GM23248 (cell line): Measurements from ENCODE around the gene LCORL. TPM values are rescaled to one million over a fixed set of nuclear protein-coding genes. Genes with fewer than 3 reads are reported as not detected.
"Not testable (repeated sequence)": the region's sequence is repeated elsewhere in the genome, so short reads cannot be mapped to it uniquely, and the experiment has no call there.

ENCODE experiments used
- DNase-seq: peaks from one replicate; pipeline ENCODE4 v3.0.0-alpha.2; 2015
- H2AFZ ChIP-seq: fragments of 200-600 bp; sonication (generic); 2 replicates; pipeline ENCODE4 v1.6.1; 2016; ENCODE audit warnings: antibody characterized with exemption
- H3F3A ChIP-seq: fragments of 200-600 bp; sonication (generic); 2 replicates; pipeline ENCODE4 v1.6.1; 2016; ENCODE audit warnings: mild to moderate bottlenecking, antibody characterized with exemption, mixed run types; ENCODE audit not compliant: insufficient read depth
- H3K27ac ChIP-seq: fragments of 200-600 bp; sonication (generic); 2 replicates; pipeline ENCODE4 v1.5.1; 2016; ENCODE audit warnings: mild to moderate bottlenecking
- H3K27me3 ChIP-seq: fragments of 200-600 bp; sonication (generic); replicated peaks from 2 replicates; pipeline ENCODE4 v1.6.1; 2016; ENCODE audit warnings: mild to moderate bottlenecking; ENCODE audit not compliant: insufficient read depth
- H3K36me3 ChIP-seq: fragments of 200-600 bp; sonication (generic); 2 replicates; pipeline ENCODE4 v1.6.1; 2016; ENCODE audit warnings: low read depth, mild to moderate bottlenecking
- H3K4me1 ChIP-seq: fragments of 200-600 bp; sonication (generic); 2 replicates; pipeline ENCODE4 v1.6.1; 2016; ENCODE audit warnings: mild to moderate bottlenecking; ENCODE audit not compliant: insufficient read depth
- H3K4me2 ChIP-seq: fragments of 200-600 bp; sonication (generic); one replicate; pipeline ENCODE4 v1.6.1; 2016; ENCODE audit warnings: mild to moderate bottlenecking; ENCODE audit not compliant: unreplicated experiment
- H3K4me3 ChIP-seq: fragments of 200-600 bp; sonication (generic); 2 replicates; pipeline ENCODE4 v1.5.1; 2016; ENCODE audit warnings: mild to moderate bottlenecking
- H3K79me2 ChIP-seq: fragments of 200-600 bp; sonication (generic); 2 replicates; pipeline ENCODE4 v1.6.1; 2016; ENCODE audit warnings: mild to moderate bottlenecking; ENCODE audit not compliant: insufficient read depth
- H3K9ac ChIP-seq: fragments of 200-600 bp; sonication (generic); 2 replicates; pipeline ENCODE4 v1.6.1; 2016; ENCODE audit warnings: mild to moderate bottlenecking
- H3K9me2 ChIP-seq: fragments of 200-600 bp; sonication (generic); 2 replicates; pipeline ENCODE4 v1.6.1; 2016; ENCODE audit warnings: mixed run types, mild to moderate bottlenecking, moderate library complexity; ENCODE audit not compliant: insufficient read depth
- H3K9me3 ChIP-seq: fragments of 200-600 bp; sonication (generic); one replicate; pipeline ENCODE4 v1.6.1; 2017; ENCODE audit warnings: low read depth
- H4K20me1 ChIP-seq: fragments of 200-600 bp; sonication (generic); 2 replicates; pipeline ENCODE4 v1.6.0; 2016; ENCODE audit not compliant: insufficient read depth
- EZH2 ChIP-seq: fragments of 200-600 bp; sonication (generic); IDR thresholded peaks from 2 replicates; pipeline ENCODE4 v1.6.1; 2018; ENCODE audit warnings: antibody characterized with exemption, mild to moderate bottlenecking; ENCODE audit not compliant: insufficient read depth, poor library complexity, severe bottlenecking
- EZH2phosphoT487 ChIP-seq: fragments of 200-600 bp; sonication (generic); IDR thresholded peaks from 2 replicates; pipeline ENCODE4 v1.6.1; 2018; ENCODE audit warnings: antibody characterized with exemption, moderate library complexity, mild to moderate bottlenecking, low read depth; ENCODE audit not compliant: insufficient read depth
- WGBS, 2 experiments: methylation state at CpG; one replicate each; pipeline ENCODE4 v1.1.6; 2015 to 2017; ENCODE audit warnings: low lambda C conversion rate in 2 of 2, low coverage in 1 of 2; ENCODE audit errors: missing lambda C conversion rate in 2 of 2; 5-methylcytosine and 5-hydroxymethylcytosine counted together
- in situ Hi-C: fragments of 300-500 bp; cut with MboI; formaldehyde crosslinking; loops from 2 replicates; pipeline ENCODE4 v1.15.0; 2020
- polyA plus RNA-seq: library from polyadenylated mRNA; unstranded; fragments of >200 nt; fragmentation: Nextera tagmentation; extraction: Ambion mirVana; gene quantifications from 2 replicates; pipeline ENCODE4 v1.2.1, GENCODE V29; 2016
- total RNA-seq: library from RNA; depleted of rRNA; stranded (reverse); fragments of >200 nt; shearing (Covaris generic); gene quantifications from 2 replicates; pipeline ENCODE4 v1.2.3, GENCODE V29; 2014

The LCORL gene
- total and polyA plus RNA-seq, 2 experiments from 2014 or later: 5.0 to 6.2 TPM

DNA sequence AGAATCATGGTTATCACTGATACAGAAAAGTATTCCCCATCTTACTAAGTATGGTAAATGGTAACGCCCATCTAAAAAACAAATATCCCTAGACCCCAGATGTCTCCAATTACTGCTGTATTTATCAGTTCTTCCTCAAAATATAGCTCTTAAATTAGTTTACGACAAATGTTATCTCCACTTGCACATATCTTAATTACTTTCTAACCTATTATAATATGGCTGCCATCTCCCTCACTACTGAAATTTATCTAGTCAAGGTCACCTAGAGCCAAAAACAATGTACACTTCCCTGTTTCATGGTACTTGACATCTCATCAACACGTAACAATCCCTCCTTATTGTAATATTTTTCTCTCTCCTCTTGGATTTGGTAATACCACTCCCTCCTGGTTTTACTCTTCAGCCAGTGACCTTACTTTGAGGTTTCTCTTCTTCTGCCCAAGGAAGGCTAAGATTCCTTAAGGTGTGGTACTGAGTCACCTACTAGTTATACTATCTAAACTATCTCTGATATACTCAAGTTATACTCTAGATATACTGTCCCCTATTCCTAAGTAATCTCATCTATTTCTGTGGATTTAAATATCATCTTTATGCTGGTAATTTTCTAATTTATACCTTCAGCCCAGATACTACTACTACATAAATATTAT lies 8.6 kb downstream of the LCORL start:
- no peak overlapping the region for H2AFZ ChIP-seq
- 0 out of 2 replicates have a peak, but pooled peaks cover 6% of the 10 kb centered on the region for H3K4me1 ChIP-seq
- H3K27ac ChIP-seq: no peak overlapping the region
- no peaks in the 10 kb centered on the region for H3K9me3 ChIP-seq
- H4K20me1 ChIP-seq: no peaks in the 10 kb centered on the region
- no peaks in the 10 kb centered on the region for H3F3A ChIP-seq
- H3K9me2 ChIP-seq: no peaks in the 10 kb centered on the region
- peaks cover 99% of the 10 kb centered on the region for H3K79me2 ChIP-seq
- 99 to 100% methylated on average over 3 of the region's 3 CpGs for WGBS, 2 experiments
- no peaks in the 10 kb centered on the region for H3K36me3 ChIP-seq
- no peaks in the 10 kb centered on the region for H3K27me3 ChIP-seq
- DNase-seq: no peak
- H3K4me2 ChIP-seq: no peak overlapping the region
- H3K4me3 ChIP-seq: no peak overlapping the region
- TF ChIP-seq EZH2: no peak
- no peak for TF ChIP-seq EZH2phosphoT487
- in situ Hi-C loops: no loop called here
- no peak overlapping the region for H3K9ac ChIP-seq

- no peaks in the 10 kb centered on the region for H3K9me3 ChIP-seq
- no peak overlapping the region for H2AFZ ChIP-seq
- H3K4me2 ChIP-seq: no peak overlapping the region
- H3K27me3 ChIP-seq: no peaks in the 10 kb centered on the region
- 0 out of 2 replicates have a peak, but pooled peaks cover 6% of the 10 kb centered on the region for H3K4me1 ChIP-seq
- H3K9ac ChIP-seq: no peak overlapping the region
- H3K27ac ChIP-seq: no peak overlapping the region
- no peaks in the 10 kb centered on the region for H3K36me3 ChIP-seq
- WGBS, 2 experiments: 72 to 75% methylated on average over 3 of the region's 3 CpGs
- TF ChIP-seq EZH2 (no peak), EZH2phosphoT487 (no peak)
- no peak overlapping the region for H3K4me3 ChIP-seq
- H3F3A ChIP-seq: no peaks in the 10 kb centered on the region
- in situ Hi-C loops: no loop called here
- no peaks in the 10 kb centered on the region for H4K20me1 ChIP-seq
- H3K9me2 ChIP-seq: no peaks in the 10 kb centered on the region
- H3K79me2 ChIP-seq: peaks cover 99% of the 10 kb centered on the region
- no peak for DNase-seq
Observed at GRCh38 chr4:18012134-18012806, 9.3 kb downstream of the LCORL start.

DNA sequence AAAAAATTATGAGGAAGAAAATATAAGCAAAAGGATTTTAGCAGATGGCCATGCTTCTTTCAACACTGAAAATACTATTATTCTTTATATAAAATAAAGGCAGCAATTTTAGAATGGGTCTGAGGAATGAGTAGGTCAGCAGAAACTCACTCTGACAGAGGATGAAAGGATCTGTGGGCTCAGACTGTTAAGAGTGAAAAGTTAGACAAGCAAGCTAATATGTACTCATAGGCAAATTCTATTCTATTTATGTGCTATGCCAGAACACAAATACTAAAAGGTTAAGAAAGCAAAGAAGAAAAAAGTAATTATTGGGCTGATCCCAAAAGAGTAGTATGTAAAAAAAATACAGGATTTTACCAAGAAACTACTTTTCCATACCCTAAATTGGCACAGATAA lies 13.9 kb downstream of the LCORL start:
- in situ Hi-C loops: no loop called here
- H2AFZ ChIP-seq: no peak overlapping the region
- DNase-seq: no peak
- no peak overlapping the region for H3K9ac ChIP-seq
- H3K79me2 ChIP-seq: peaks cover 91% of the 10 kb centered on the region
- no peak for TF ChIP-seq EZH2phosphoT487
- TF ChIP-seq EZH2: no peak
- H3K9me2 ChIP-seq: no peaks in the 10 kb centered on the region
- no peak overlapping the region for H3K4me3 ChIP-seq
- H3K4me1 ChIP-seq: 0 out of 2 replicates have a peak, but pooled peaks cover 6% of the 10 kb centered on the region
- no peaks in the 10 kb centered on the region for H3K9me3 ChIP-seq
- no peaks in the 10 kb centered on the region for H3F3A ChIP-seq
- no peaks in the 10 kb centered on the region for H3K36me3 ChIP-seq
- H3K27ac ChIP-seq: no peak overlapping the region
- no peaks in the 10 kb centered on the region for H4K20me1 ChIP-seq
- H3K27me3 ChIP-seq: no peaks in the 10 kb centered on the region
- H3K4me2 ChIP-seq: no peak overlapping the region

- H3K4me3 ChIP-seq, H3K9me2 ChIP-seq, H3K27me3 ChIP-seq, H3K9ac ChIP-seq, H3K4me2 ChIP-seq, H3K4me1 ChIP-seq, H3K36me3 ChIP-seq, DNase-seq, in situ Hi-C loops, H3K27ac ChIP-seq, H4K20me1 ChIP-seq, H2AFZ ChIP-seq, H3F3A ChIP-seq, H3K9me3 ChIP-seq: not testable (repeated sequence)
- H3K79me2 ChIP-seq: peaks cover 91% of the 10 kb centered on the region
- WGBS, 2 experiments: 96 to 100% methylated on average over 1 of the region's 1 CpG
Observed at GRCh38 chr4:18006432-18006831, 15.1 kb downstream of the LCORL start.

DNA sequence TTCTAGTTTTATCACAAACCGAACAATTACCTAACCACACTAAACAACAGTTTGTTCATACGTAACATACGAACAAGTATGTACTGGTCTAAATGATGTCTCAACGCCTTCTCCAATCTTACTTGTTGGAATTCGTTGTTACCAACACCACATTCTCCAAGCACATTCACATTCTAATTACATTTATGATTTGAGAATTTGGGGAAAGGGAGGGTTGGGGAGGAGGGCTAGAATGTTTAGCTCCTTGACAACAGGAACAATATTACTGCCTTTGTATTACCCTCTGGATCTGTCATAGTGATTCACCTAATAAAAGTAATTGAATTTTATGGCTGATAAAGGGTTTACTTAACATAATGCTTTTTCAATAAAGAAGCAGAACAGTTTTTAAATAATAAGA lies 24.4 kb downstream of the LCORL start:
- H3K36me3 ChIP-seq: no peaks in the 10 kb centered on the region
- TF ChIP-seq EZH2: no peak
- no peak for TF ChIP-seq EZH2phosphoT487
- H3K4me1 ChIP-seq: no peaks in the 10 kb centered on the region
- H3K27me3 ChIP-seq: no peaks in the 10 kb centered on the region
- no peak for DNase-seq
- 82% methylated on average over 5 of the region's 5 CpGs for WGBS, 2 experiments
- H3K9me3 ChIP-seq: no peaks in the 10 kb centered on the region
- in situ Hi-C loops: no loop called here
- no peaks in the 10 kb centered on the region; the same call in 1 of the 2 replicates for H3K9me2 ChIP-seq
- H3K4me3 ChIP-seq: no peak overlapping the region
- no peak overlapping the region for H2AFZ ChIP-seq
- H3K27ac ChIP-seq: no peak overlapping the region
- peaks cover 79% of the 10 kb centered on the region for H3K79me2 ChIP-seq
- H3K4me2 ChIP-seq: no peak overlapping the region
- no peaks in the 10 kb centered on the region for H3F3A ChIP-seq
- H3K9ac ChIP-seq: no peak overlapping the region
- no peaks in the 10 kb centered on the region for H4K20me1 ChIP-seq
